Suppressor macrophage (primary cell): Measurements from ENCODE around the gene STAT2.
A peak's percentile ranks its signal among the peaks of the same experiment; 100 is the strongest.
"Not testable (repeated sequence)": the region's sequence is repeated elsewhere in the genome, so short reads cannot be mapped to it uniquely, and the experiment has no call there.

Source experiments
- DNase-seq, 4 experiments: peaks; one replicate each; pipeline ENCODE4 v3.0.0-alpha.2; 2020 to 2022

STAT2 gene

DNA sequence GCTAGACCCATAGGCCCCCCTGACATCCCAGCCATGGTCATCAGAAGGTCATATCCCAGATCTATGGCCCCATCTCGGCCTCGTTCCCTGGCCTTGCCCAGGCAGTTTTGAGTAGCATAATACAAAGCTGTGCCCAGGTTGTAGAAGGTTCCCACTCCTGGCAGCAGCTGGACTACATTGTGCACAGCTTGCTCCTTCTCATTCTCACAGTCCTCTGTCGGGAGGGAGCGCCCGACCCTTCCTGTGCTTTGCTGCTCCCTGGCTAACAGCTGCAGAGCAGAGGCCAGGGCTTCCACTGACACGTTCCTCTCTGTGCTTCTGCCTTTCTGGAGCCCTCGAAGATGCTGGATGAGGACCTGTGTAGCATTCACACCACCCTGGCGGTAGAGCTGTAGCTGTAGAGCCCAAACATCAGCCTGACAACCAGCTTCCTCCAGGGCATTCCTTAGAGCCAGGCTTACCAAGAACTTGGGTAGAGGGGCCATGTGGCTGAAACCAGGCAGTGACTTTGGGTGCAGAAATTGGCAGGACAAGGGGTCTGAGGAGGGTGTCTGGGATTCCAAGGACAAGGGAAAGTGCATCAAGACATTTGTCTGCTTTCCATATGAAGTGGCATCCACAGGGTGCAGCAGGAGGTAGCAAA is 1.7 kb upstream of the STAT2 start:
- DNase-seq: no peak

DNA sequence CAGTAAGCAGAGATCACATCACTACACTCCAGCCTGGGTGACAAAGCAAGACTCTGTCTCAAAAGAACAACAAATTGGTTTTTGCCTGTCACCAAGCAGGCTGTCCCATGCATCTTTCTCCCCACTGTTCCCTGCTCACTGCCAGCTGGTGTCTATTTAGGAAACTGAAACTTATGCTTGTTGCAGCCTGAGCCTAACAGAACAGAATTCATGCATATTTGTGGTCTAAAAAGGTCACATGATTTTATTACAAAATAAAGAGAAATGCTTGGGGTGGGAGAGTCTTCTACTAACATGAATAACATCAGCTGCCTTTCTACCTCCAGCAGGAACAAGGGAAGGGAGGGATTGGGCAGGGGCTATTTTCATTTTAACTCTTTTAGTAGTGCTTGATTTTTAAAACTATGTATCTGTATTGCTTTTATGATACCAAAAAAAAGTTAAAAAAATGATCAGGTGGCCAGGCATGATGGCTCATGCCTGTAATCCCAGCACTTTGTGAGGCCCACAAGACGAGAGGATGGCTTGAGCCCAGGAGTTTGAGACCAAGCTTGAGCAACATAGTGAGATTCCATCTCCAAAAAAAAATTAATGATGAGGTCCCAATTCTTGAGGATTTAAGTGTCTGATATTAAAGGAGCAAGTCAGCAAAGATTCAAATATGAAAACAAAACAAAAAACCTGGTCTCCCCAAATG is 923 bp downstream of the STAT2 start:
- DNase-seq: peak; percentile 49 to 77 (median 62)

DNA sequence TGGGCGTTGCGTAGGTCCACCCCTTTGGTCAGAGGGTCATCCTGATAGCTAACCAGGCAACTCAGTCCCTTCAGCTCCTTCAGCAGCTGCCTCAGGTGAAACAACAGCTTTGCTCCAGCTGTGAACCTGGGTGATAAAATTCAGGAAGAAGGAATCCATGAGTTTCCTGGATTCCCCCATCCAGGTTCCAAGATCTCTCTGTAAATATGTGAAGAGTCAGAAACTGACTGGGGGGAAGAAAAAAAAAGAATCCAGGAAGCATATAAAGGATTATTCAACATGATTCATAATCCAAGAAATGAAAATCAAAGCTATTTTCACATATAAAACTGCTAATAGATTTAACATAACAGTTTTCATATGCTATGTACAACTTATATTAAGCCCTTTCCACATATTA is 8.6 kb downstream of the STAT2 start:
- no peak for DNase-seq

DNA sequence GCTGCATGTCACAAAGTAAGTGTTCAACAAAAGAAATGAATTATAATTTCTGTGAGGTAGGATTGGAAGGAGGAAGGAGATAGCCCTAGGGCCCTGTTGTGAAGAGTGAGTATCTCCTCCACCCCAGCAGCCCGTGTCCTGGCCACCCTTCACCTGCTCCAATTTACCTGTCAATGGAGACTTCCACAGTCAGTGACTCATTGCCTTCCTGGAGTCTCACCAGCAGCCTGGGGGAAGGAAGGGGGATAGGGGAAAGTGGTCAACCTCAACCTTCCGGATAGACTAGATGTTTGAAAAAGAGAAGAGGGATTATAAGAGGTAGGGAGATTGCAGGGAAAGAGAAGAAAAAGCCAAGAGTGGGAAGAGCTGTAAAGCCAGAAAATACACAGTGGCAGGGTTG is 9.2 kb downstream of the STAT2 start:
- no peak for DNase-seq

DNA sequence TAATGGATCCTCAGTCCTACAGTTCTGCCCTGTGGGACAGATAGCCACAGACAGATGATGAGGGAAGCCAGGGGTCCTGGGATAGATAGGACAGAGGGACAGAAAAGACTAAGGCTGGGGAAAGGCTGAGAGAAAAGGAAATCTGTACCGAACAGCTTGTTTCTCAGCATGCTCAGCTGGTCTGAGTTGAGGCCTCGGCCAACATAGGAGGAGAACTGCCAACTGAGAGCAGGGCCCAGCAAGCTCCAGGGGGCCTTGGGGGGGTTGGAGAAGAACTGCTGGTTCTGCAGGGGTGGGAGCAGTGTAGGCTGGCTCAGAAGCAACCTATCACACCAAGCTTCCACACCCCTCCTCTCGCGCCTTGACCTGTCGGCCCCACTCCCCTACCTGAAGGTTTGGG is 11.1 kb downstream of the STAT2 start:
- DNase-seq: no peak

DNA sequence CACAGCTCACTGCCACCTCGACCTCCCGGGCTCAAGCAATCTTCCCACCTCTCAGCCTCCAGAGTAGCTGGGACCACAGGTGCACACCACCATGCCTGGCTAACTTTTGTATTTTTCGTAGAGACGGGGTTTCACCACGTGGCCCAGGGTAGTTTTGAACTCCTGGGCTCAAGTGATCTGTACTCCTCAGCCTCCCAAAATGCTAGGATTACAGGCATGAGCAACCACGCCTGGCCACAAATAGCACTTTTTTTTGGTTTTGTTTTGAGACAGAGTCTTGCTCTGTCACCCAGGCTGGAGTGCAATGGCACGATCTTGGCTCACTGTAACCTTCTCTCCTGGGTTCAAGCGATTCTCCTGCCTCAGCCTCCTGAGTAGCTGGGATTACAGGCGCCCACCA is 12.7 kb downstream of the STAT2 start:
- not testable (repeated sequence) for DNase-seq

DNA sequence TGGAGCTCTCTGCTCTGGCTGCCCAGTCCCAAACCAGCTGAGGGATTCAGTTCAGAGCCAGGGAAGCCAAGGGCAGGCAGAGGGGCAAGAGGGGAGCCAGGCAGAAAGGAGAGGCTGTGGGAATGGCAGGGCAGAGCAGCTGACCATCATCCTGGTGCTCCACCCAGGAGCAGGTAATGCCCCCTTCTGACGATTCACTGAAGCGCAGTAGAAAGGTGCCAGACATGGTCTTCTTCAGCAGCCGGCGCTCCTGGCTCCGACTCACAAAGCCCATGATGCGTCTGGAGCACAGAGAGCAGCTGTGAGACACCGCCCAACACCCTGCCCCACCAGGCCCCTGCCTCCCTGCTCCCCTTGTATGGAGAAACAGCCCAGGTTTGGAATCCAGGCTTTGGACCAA is 13.2 kb downstream of the STAT2 start:
- peak in 2 of 4 experiments; percentile 24 to 40 for DNase-seq

DNA sequence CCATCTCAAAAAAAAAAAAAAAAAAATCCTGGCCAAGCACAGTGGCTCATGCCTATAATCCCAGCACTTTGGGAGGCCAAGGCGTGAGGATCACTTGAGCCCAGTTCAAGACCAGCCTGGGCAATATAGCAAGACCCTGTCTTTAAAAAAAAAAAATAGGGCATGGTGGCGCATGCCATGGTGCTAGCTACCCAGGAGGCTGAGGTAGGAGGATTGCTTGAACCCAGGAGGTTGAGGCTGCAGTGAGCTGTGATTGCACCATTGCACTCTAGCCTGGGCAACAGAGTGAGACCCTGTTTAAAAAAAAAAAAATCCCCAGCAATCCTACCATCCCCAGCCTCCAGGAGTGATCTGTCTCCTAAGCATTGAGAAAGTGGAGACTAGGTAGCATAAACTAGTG is 17.6 kb downstream of the STAT2 start:
- not testable (repeated sequence) for DNase-seq

DNA sequence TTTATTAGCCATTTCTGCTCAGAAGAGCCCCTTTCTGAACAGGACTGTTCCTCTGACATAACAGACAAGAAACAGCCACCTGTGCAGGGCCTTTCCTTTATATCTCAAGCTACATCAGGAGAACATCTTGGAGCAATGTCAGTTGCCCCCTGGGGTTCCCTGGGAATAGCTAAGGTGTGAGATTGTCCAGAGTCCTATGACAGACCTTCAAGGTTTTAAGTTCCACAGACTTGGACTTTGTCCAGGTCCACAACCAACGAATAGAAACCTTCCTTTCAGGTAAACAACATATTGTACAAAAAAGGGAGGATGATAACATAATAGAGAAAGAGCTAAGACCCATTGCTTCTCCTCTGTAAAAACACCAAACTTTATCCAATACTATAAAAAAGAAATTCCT is 18.3 kb downstream of the STAT2 start:
- DNase-seq: no peak

DNA sequence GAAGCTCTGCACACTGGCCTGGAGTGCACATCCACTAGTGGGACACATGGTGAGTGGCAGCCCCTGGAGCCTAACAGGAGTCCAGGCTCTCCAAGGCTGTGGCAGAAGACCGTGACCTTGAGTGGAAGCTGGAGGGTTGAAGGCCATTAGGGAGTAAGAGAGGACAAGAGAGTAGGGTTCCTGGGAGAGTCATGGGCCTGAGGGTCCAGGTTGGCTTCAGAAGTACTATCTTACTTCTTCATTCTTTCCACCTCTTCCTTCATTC is 20.8 kb downstream of the STAT2 start:
- no peak for DNase-seq

DNA sequence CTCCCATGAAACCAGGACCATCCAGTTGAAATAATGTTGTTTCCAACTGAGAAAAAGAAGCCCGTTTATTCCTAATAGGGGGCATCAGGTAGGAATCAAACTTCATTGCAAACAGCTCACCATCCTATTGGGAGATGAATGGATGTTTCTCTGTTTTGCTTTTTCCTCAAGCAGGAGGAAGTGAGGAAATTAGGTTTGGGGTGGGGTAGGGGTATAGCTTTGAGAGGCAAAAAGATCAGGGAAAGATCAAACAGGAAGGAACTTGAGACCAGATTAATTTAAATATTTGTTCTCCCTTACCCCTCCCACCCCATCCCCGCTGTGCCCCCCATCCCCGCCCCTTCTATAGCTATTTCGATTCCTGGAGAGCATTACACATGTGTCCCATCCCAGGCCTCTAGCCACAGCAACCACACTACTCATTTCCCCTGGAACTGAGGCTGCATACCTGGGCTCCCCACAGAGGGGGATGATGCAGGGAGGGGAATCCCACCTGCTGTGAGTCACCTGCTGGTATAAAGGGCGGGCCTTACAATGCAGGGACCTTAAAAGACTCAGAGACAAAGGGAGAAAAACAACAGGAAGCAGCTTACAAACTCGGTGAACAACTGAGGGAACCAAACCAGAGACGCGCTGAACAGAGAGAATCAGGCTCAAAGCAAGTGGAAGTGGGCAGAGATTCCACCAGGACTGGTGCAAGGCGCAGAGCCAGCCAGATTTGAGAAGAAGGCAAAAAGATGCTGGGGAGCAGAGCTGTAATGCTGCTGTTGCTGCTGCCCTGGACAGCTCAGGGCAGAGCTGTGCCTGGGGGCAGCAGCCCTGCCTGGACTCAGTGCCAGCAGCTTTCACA is 21.4 kb downstream of the STAT2 start, which contains the start of gene IL23A:
TSS of gene IL23A (plus strand) at position 577 of the 850 bp plus-strand sequence. CDS start at position 738, 161 bp downstream.
- peak in 3 of 4 experiments; percentile 26 to 49 (median 35) for DNase-seq

DNA sequence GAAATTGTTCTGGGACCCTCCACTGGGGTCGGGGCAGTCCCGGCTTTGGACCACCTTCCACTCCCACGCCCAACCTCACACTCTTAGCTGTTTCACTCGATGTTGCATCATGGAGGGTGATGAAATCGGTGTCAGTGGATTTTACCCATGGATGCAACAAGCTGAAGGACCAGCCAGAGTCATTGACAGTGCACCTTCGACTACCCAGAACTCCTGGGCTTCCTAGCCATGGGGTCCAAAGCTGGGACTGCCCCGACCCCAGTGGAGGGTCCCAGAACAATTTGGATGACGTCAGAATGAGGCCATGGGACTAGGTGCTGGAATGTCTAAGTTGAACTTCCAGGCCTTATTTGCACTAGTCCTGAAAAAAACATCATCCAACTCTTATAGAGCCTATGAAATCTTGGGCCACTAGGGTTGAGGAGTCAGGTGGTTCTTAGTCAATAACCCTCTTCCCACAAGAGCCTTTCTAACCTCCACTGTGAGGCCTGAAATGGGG is 22.1 kb downstream of the STAT2 start:
- DNase-seq: peak; percentile 30 to 67 (median 58)

DNA sequence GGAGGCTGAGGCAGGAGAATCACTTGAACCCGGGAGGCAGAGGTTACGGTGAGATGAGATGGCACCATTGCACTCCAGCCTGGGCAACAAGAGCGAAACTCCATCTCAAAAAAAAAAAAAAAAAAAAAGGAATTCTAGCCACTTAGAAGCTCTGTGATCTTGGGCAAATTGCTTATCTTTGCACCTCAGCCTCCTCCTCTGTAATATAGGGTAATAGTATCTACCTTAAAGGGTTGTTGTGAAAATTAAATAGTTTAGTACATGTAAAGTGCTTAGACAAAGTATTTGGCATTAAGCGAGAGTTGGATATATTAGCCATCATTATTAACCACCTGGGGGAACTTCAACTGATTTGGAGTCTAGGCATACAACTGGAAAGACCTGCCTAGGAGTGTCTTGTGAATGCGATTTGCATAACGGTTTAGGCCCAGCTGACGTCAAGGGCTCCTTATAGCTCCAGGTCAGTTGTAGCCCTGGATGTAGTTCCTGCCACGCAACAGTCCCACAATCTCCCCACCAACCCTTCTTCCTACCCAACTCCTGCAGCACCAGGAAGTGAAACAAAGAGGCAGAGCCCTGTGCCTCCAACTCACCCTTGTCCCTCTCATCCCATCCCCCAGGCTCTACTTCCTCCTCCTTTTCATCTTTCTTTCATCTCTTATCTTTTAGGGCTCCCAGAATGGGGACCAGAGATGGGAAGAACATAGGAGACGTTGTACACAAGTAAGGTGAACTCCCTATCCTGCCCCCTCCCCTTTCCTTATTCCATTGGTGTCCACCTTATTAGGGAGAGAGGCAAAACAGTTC is 23.3 kb downstream of the STAT2 start:
- peak; percentile 82 to 91 (median 90) for DNase-seq

DNA sequence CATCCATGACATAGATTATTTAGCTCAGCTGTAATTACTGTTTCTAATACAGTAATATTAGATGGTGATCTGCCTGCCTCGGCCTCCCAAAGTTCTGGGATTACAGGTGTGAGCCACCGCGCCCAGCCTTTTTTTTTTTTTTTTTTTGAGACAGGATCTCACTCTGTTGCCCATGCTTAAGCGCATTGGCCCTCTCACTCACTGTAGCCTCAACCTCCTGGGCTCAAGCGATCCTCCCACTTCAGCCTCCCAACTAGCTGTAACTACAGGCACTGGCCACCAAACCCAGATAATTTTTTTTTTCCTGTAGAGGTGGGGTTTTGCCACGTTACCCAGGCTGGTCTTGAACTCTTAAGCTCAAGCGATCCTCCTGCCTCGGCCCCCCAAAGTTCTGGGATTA is 24.4 kb downstream of the STAT2 start:
- not testable (repeated sequence) for DNase-seq

DNA sequence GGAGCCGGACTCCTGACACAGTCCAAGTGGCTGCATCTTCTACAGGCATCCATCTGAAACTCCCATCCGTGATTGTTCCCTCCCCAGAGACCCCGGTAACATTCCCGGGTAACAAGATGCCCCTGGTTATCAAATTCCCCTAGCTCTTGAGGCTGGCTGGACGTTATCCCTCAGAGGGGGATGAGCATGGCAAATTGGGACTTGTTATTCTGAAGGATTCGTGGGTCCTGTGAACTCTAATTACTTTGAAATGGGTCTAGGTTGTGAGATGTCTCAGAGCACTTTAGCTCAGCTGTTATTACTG is 25.5 kb downstream of the STAT2 start:
- DNase-seq: no peak

DNA sequence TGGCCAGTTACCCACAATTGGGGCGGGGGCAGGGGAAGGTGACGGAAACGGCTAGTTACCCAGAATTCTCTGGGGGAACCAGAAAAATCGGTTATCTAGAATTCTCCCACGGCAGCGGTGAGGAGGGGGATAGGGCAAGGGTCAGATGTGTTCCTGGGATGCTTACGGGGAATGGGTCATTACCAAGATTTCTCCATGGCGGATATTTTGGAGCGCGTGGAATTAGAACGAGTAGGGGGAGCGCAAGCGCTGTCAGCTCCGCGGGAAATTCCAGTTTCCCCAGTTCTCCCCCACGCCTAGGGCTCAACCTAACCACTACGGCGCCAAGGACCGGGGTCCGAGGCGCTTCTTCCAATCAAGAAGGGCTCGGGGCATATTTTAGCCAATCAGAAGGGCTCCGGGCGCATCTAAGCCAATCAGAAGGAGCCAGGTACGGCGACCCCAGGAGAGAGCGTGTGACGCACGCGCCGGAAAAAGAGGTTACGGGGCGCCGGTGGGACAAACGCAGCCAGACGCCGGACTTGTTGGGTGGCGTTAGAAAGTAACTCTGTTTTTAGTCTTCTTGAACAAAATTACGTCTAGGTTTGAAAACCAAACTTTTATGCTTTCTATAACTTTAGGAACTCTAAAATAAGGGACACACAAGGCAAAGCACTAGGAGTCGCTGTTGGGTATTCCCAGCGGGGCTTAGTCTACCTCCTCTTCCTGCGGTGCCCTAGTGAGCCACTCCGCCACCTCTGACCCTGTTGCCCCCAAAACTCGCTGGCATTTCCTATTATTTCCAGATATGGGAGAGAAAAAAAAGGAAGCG is 26.0 kb downstream of the STAT2 start, which contains the start of gene PAN2:
TSS of gene PAN2 (minus strand) at position 322 of the 811 bp plus-strand sequence. CDS start 906 bp downstream, outside the sequence.
- DNase-seq: peak; percentile 97 to 99 (median 98)

DNA sequence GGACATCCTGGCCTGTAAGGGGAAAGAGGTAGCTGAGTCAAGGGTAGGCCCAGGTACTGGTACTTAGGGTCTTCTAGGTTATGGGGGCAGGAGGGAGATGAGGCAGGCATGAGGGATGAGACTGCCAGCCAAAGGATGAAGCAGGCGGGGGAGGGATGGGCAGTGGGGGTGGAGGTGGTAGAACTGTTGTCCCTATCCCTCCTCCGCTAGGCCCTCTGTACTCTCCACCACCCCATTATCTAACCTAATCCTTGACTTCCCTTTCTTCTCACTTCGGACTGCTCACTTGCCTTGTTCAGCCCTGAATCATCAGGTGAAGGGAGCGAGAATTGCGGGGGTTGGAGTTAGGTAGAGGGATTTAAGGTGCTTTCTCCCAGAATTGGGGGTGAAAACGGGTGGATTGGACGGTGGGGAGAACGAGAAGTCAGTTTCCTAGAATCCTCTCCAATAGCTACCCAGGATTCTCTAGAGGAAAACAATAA is 26.7 kb downstream of the STAT2 start:
- no peak for DNase-seq

DNA sequence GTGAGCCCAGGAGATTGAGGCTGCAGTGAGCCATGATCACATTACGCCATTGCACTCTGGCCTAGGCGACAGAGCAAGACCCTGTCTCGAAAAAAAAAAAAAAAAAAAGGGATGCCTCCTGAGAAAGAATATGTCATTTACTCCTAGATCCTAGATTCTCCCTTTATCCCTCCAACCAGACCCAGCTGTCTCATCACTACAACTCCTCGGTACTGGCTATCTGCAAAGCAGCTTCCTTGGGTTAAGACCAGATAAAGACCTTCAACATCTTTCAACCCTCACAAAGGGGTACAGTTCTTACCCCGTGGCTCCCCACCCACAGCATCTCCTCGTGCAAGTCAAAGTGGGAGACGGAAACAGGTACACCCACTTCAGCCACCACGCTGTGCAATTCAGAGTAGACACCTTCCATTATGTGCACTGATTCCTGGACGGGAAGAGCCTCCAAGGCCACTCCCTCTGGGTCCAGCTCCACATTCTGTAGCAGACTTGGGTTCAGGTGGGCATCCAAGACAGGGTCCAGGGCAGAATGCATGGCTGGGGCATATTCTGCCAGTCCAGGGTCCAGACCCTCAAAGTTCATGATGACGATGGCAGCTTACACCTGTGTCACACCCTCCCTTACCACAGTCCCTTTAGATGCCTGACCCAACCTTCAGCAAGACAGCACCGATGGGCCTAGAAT is 27.3 kb downstream of the STAT2 start:
- DNase-seq: no peak

DNA sequence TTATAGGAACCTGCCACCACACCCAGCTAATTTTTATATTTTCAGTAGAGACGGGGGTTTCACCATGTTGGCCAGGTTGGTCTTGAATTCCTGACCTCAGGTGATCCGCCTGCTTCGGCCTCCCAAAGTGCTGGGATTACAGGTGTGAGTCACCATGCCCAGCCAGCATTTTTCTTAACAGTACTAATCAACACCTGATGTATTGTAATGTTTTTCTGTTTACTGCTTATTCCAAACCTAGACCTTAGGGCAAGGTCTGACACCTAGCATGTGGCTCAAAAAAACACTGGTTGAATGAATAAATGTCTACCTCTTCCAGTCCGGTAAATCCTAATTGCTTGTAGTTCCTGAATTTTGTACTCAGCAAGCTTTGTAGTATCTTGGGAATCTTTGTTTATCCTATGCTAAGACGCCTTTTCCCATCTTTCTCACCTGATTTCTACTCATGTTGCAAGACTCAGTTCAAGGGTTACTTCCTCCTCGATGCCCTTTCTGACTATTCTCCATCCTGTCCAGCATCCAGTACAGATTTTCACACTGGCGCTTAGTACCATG is 28.9 kb downstream of the STAT2 start:
- no peak for DNase-seq

DNA sequence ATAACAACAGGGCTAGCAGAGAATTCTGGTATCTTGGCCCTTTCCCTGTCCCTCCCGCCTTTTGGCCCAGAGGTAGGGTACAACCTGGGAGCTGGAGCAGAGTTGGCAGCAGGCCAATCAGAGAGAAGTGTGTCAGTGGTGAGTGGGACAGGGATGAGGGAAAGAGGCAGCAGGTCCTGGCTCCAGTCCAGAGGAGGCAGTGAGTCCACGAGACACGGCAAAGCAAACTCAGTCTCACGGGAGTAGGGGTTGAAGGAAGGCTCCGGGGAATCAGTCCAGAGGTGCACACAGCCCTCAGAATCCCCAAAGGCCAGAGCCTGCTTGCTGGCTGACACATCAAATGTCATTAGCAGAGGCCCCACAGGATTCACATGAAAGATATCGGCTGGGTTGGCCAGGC is 33.4 kb downstream of the STAT2 start:
- DNase-seq: no peak

DNA sequence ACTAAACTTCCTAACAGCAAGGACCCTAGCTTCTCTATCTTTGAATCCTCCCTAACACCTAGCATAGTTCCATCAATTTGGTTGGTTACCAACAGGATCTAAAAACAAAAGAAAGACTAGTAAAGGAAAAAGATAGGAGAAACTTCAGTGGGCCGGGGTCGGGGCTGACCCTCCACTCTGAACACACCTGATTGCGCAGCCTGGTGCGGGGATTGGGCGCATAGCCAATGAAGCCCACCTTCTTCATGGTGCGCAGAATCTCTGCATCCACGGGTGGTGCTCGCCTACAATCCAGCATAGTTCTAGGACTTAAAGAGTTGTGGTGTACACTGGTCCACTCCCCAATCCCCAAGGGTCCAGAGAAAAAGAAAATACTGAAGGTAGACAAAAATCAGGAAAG is 33.8 kb downstream of the STAT2 start:
- DNase-seq: no peak
